ENCODE results near the gene MAPK13. TPM values are rescaled to one million over a fixed set of nuclear protein-coding genes. Genes with fewer than 3 reads are reported as not detected.
"Not testable (repeated sequence)": the region's sequence is repeated elsewhere in the genome, so short reads cannot be mapped to it uniquely, and the experiment has no call there.

Gene MAPK13
- total RNA-seq, 2 donors from 2014 or later, result 32.1 to 33.7 TPM

DNA sequence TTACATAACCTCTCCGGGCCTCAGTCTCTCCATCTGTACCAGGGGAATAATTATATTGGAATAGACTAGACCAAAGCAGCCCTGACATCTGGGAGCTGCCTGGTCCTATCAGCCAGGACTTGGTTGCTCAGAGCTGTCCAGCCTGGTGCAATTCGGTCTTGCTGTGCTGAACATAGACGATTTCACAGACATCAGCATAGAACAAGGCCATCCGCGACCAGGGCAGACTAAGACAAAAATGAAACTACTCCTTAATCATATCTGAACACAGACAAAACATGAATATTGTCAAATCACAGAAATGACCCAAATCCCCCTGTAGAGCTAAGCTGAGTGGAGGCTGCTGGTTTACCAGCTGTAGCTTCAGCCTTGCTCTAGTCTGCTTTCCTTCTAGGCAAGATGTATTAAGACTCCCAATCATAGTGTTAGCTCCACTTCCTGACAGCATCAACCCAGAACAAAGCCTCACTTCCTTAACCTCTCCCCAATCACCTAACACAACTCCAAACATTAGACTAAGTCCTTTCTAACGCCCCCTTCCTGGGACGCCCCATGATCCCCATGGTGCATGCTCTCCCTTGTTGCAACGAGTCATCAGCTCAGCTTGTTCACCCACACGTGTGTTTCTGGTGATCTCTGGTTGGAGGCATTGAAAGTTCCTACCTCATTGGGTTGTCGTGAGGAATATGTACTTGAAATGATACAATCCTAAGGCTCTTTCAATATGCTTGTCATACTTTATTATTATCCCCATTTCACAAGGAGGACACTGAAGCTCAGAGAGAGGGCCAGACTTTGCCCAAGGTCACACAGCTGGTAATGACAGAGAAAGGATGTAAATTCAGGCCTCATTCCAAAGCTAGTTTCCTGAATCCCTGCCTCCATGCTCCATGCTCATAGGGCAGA lies 3.5 kb upstream of the MAPK13 start:
- Mint-ChIP-seq H3K4me1 (peaks cover 46% of the 10 kb centered on the region), H3K4me3 (peak overlapping the region; percentile 82), H3K27ac (peak overlapping the region; percentile 67), H3K27me3 (no peaks in the 10 kb centered on the region), H3K36me3 (ENCODE audit: low read depth) (no peaks in the 10 kb centered on the region)
- DNase-seq (no peak), ATAC-seq (no peak)
- H3K9me3 ChIP-seq (ENCODE audit: control insufficient read depth, low read length, poor library complexity, severe bottlenecking), result no peaks in the 10 kb centered on the region

DNA sequence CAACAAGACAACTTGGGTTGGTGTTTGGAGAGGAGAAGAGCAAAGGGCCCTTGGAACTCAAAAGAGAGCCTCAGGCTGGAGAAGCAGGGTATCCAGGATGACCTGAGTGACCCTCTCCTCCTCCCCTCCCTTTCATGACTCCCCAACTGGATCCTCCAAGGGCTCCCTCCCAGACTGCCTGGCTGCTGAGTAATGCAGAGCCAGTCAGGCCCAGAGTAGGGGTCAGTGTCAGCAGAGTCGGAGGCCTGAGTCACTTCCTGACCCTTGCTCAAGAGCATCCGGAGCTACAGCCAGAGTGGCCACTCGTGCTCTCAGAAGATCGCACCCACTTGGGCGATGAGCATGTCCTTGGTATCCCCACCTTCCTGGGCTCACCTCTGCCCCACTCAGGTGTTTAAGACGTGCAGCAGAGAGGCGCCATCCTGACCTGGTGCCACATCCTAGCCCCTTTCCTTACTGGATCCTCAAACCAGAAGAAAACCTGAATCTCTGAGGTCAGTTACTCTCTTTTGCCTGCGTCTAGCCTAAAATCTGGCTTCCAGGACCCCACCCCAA lies 2.8 kb upstream of the MAPK13 start:
- H3K36me3 Mint-ChIP-seq (ENCODE audit: low read depth), result no peaks in the 10 kb centered on the region

DNA sequence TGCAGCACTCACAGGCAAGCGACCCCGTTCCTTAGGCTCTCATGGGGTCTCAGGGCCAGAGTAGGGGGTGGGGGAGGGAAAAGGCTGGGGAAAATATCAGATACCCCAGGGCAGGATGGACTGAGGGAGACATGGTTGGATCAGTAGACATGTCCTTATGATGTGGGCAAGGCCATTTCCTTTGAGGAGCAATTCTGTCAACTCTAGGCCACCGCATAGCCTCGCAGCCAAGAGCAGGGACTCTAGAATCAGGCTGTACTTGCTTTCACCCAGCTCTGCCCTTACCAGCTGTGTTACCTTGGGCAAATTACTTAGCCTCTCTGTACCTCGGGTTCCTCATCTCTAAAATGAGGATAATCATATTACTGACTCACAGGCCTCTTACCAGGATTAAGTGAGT lies 2.2 kb upstream of the MAPK13 start:
- peaks cover 46% of the 10 kb centered on the region for H3K4me1 Mint-ChIP-seq
- no peak for ATAC-seq
- H3K36me3 Mint-ChIP-seq (ENCODE audit: low read depth), result peaks cover 1% of the 10 kb centered on the region
- H3K9me3 ChIP-seq (ENCODE audit: control insufficient read depth, low read length, poor library complexity, severe bottlenecking), result no peaks in the 10 kb centered on the region
- no peak overlapping the region for H3K4me3 Mint-ChIP-seq
- no peak overlapping the region for H3K27ac Mint-ChIP-seq
- no peaks in the 10 kb centered on the region for H3K27me3 Mint-ChIP-seq
- no peak for DNase-seq

More for the DNA sequence above, 2.8 kb upstream of the MAPK13 start:
- peak overlapping the region; percentile 67 for H3K27ac Mint-ChIP-seq
- DNase-seq (no peak), ATAC-seq (no peak)
- no peaks in the 10 kb centered on the region for H3K9me3 ChIP-seq (ENCODE audit: control insufficient read depth, low read length, poor library complexity, severe bottlenecking)
- H3K4me3 Mint-ChIP-seq, result no peak overlapping the region
- peaks cover 46% of the 10 kb centered on the region for H3K4me1 Mint-ChIP-seq
- H3K27me3 Mint-ChIP-seq, result no peaks in the 10 kb centered on the region

DNA sequence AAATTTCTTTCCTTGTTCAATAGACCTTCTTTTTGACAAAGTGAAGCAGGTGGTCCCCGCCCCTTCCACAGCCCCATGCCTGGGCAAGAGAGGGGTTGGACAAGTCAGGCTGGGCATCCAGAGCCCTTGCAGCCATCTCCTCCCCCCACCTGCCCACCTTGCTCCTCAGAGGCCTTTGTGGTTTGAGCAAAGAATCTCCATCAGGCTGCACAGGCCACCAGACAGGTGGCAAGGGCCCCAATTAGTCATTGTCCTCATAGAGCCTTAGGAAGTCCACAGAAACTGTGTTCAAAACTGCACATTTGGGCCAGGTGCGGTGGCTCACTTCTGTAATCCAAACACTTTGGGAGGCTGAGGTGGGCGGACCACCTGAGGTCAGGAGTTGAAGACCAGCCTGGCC lies 1.5 kb upstream of the MAPK13 start:
- no peak for ATAC-seq
- peak overlapping the region; percentile 68 for H3K4me3 Mint-ChIP-seq
- H3K36me3 Mint-ChIP-seq (ENCODE audit: low read depth), result peaks cover 6% of the 10 kb centered on the region
- no peaks in the 10 kb centered on the region for H3K27me3 Mint-ChIP-seq
- H3K27ac Mint-ChIP-seq, result no peak overlapping the region
- H3K4me1 Mint-ChIP-seq, result peaks cover 46% of the 10 kb centered on the region
- DNase-seq, result no peak
- no peaks in the 10 kb centered on the region for H3K9me3 ChIP-seq (ENCODE audit: control insufficient read depth, low read length, poor library complexity, severe bottlenecking)

DNA sequence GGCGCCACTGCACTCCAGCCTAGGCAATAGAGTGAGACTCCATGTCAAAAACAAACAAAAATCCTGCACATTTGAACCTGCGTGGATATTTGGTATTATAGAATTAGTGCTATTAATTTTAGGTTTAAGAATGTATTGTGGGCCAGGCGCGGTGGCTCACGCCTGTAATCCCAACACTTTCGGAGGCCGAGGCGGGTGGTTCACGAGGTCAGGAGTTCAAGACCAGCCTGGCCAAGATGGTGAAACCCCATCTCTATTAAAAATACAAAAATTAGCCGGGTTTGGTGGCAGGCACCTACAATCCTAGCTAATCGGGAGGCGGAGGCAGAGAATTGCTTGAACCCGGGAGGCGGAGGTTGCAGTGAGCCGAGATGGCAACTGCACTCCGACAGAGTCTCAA lies 979 bp upstream of the MAPK13 start:
- H3K27me3 Mint-ChIP-seq; ATAC-seq; H3K36me3 Mint-ChIP-seq (ENCODE audit: low read depth); DNase-seq; H3K9me3 ChIP-seq (ENCODE audit: control insufficient read depth, low read length, poor library complexity, severe bottlenecking): not testable (repeated sequence)
- peak overlapping the region; percentile 51 for H3K27ac Mint-ChIP-seq
- peaks cover 44% of the 10 kb centered on the region for H3K4me1 Mint-ChIP-seq
- H3K4me3 Mint-ChIP-seq, result peak overlapping the region; percentile 85

DNA sequence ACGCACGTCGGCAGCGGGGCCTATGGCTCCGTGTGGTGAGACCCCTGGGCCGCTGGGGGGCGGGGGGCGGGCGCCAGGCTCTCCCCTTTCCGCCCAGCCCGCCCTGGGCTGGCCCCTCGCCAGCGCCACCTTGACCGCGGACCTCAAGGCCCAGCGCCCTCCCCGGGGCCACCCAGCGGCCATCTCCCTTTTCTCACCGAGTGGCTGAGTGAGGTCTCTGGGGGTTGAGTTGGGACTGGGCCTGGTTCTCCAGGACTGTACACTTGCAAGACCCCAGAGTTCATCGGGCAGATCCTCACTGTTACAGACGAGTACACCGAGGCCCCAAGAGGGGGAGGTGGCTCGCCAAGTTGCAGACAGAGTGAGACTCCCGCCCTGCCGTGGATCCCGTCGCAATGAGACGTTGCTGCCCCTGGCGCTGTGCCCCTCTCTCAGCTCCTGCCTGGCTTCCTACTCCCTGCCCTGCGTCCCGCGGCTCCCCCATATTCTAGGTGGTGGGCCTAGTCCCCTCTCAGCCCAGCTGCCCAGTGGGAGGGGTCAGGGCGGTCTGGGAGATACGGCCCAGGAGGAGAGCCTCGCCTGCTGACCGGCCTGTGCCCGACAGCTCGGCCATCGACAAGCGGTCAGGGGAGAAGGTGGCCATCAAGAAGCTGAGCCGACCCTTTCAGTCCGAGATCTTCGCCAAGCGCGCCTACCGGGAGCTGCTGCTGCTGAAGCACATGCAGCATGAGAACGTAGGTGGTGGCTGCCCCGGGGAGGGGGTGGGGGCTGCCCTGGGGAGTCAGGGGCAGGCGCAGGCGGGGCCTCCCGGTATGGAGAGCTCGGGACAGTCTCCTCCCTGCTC lies 576 bp downstream of the MAPK13 start:
- peaks cover 43% of the 10 kb centered on the region for H3K4me1 Mint-ChIP-seq
- peak overlapping the region; percentile 88 for H3K27ac Mint-ChIP-seq
- no peaks in the 10 kb centered on the region for H3K9me3 ChIP-seq (ENCODE audit: control insufficient read depth, low read length, poor library complexity, severe bottlenecking)
- ATAC-seq (peak; percentile 65), DNase-seq (peak in 2 of 3 donors; percentile 35 to 48)
- peaks cover 7% of the 10 kb centered on the region for H3K36me3 Mint-ChIP-seq (ENCODE audit: low read depth)
- H3K4me3 Mint-ChIP-seq, result peak overlapping the region; percentile 89
- H3K27me3 Mint-ChIP-seq, result no peaks in the 10 kb centered on the region

DNA sequence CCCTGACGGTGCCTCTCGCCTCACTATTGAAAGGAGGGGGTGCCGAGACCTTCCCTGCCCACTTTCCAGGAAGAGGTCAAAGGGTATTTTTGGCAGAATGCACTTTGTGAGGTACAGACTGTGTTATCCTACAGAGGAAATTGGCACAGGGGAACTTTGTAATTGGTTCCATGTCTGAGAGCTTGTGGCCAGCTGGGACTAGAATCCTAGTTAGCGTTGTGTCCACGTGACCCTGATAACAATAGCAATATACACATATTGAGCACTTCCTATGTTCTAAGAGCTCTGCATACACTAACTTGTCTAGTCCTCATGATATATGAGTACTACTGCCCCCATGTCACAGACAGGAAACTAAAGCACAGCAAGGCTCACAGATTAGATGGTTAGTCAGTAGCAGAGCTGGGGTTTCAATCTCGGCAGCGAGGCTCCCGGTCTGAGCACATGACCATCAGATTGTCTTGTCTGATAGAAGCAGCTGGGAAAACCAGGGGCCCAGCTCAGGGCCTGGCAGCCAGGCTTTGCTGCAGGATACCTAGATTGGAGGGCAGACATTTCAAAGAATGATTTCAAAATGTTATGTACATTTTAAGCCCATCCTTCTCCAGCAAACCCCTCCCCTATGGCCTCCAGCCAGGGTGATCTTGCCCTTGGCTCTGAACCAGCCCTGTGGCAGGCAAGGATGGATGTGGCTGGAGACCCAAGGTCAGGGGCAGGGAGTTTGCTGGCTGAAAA lies 1.4 kb downstream of the MAPK13 start:
- peak overlapping the region; percentile 89 for H3K4me3 Mint-ChIP-seq
- H3K27ac Mint-ChIP-seq, result peak overlapping the region; percentile 88
- no peaks in the 10 kb centered on the region for H3K27me3 Mint-ChIP-seq
- H3K9me3 ChIP-seq (ENCODE audit: control insufficient read depth, low read length, poor library complexity, severe bottlenecking), result no peaks in the 10 kb centered on the region
- ATAC-seq (peak; percentile 73), DNase-seq (peak in 1 of 3 donors; percentile 18)
- peaks cover 37% of the 10 kb centered on the region for H3K4me1 Mint-ChIP-seq
- peaks cover 7% of the 10 kb centered on the region for H3K36me3 Mint-ChIP-seq (ENCODE audit: low read depth)

DNA sequence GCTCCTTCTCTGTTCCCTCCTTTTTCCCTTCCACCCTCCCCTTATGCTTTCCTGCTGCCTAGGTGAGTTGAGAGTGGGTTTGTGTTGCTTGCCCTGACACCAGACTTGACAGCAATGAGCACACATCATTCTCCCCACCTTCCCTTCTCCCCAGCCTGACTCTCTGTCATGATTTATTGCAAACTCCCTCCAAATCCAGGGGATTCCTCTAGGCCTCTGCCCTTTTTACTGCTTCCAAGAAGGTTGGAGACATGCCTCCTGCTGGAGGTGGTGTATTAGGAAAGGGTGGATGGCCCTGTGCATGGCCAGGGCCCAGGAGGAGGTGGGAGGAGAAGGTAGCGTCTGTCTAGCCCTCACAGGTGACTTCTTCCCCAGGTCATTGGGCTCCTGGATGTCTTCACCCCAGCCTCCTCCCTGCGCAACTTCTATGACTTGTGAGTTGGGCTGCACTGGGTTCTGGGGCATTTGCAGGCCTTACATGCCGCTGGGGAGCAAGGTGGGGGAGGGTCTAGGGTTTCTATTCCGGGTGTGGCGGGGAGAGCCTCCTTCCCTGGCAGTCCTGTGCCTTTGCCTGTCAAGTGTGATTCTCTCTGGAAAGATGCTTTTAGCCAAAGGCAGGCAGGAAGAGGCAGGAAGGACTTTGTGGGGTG lies 2.1 kb downstream of the MAPK13 start:
- Mint-ChIP-seq H3K4me3 (peak overlapping the region; percentile 69), H3K36me3 (ENCODE audit: low read depth) (peaks cover 7% of the 10 kb centered on the region), H3K27ac (peak overlapping the region; percentile 88), H3K27me3 (no peaks in the 10 kb centered on the region), H3K4me1 (peaks cover 33% of the 10 kb centered on the region)
- no peak for DNase-seq
- ATAC-seq, result no peak
- H3K9me3 ChIP-seq (ENCODE audit: control insufficient read depth, low read length, poor library complexity, severe bottlenecking), result no peaks in the 10 kb centered on the region

DNA sequence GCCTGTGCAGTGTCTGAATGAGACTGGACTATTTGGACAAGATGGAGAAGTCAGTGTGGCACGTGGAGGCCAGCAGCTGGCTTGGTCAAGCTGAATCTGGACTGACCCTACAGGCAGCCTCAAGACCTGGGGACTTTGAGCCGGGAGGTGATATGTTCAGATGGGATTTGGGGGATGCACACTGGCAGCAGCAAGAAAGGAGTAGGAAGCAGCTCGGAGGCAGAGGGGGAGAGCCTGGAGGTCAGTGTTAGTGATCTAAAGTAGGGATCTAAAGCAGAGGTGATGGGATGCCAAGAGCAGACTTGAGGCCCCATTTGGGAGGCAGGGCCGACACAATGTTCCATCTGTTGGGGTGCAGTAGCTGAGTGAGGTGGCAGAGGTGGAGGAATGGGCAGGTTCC lies 2.8 kb downstream of the MAPK13 start:
- Mint-ChIP-seq H3K36me3 (ENCODE audit: low read depth) (peaks cover 7% of the 10 kb centered on the region), H3K27me3 (no peaks in the 10 kb centered on the region), H3K4me1 (peaks cover 33% of the 10 kb centered on the region), H3K4me3 (no peak overlapping the region), H3K27ac (peak overlapping the region; percentile 88)
- no peaks in the 10 kb centered on the region for H3K9me3 ChIP-seq (ENCODE audit: control insufficient read depth, low read length, poor library complexity, severe bottlenecking)
- ATAC-seq, result no peak
- no peak for DNase-seq

DNA sequence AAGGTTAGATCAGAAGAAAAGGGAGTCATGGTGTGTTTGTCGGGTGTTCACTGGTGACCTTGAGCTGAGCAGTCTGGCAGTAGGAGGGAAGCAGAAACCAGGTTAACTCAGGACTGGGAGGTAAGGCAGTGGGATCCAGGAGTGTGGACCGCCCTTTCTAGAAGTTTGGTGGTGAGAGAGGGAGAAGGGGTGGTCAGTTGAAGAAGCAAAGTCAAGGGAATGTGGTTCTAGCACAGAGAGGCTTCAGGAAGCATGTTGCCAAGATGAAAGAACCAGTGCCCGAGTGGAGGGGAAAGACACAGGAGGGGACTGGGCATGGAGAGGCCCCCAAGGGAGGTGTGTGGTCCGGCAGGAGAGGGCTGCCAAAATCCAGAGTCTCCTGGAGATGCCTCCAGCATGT lies 3.6 kb downstream of the MAPK13 start:
- Mint-ChIP-seq H3K36me3 (ENCODE audit: low read depth) (peaks cover 8% of the 10 kb centered on the region), H3K4me1 (peaks cover 33% of the 10 kb centered on the region), H3K4me3 (peak overlapping the region; percentile 67), H3K27ac (peak overlapping the region; percentile 88), H3K27me3 (no peaks in the 10 kb centered on the region)
- DNase-seq, result no peak
- H3K9me3 ChIP-seq (ENCODE audit: control insufficient read depth, low read length, poor library complexity, severe bottlenecking), result no peaks in the 10 kb centered on the region
- ATAC-seq, result no peak

DNA sequence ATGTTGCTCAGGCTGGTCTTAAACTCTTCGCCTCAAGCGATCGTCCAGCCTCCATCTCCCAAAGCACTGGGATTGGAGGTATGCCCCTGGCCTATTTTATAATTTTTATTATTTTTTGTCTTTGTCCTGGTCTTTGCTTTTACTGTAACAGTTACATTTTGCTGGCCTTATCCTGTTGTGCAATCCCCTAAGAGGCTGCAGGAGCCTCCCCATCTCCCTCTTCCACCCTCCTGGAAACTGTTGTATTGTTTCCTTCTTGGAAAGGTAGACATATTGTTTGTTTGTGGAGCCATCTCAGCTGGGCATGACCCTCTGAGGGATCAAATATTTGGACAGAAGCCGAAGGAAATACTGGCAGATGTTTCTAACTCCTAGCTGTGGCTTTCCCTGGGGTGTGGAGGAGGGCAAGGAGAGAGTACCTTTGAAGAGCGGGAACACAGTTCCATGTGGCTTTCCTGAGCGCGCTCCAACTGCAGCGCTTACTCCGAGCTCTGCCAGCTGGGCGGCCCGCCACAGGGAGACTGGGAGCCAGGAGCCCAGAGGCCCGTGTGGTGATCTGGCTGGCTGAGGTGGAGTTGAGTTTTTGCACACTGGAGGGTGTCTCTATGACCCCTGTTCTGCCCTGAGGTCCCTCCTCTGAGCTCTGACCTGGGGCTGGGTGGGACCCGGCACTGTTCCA lies 4.9 kb downstream of the MAPK13 start:
- no peak for DNase-seq
- ATAC-seq, result no peak
- H3K9me3 ChIP-seq (ENCODE audit: control insufficient read depth, low read length, poor library complexity, severe bottlenecking), result no peaks in the 10 kb centered on the region
- H3K4me3 Mint-ChIP-seq, result no peak overlapping the region
- no peaks in the 10 kb centered on the region for H3K27me3 Mint-ChIP-seq
- H3K4me1 Mint-ChIP-seq, result peaks cover 32% of the 10 kb centered on the region
- H3K27ac Mint-ChIP-seq, result peak overlapping the region; percentile 43
- H3K36me3 Mint-ChIP-seq (ENCODE audit: low read depth), result peaks cover 15% of the 10 kb centered on the region

DNA sequence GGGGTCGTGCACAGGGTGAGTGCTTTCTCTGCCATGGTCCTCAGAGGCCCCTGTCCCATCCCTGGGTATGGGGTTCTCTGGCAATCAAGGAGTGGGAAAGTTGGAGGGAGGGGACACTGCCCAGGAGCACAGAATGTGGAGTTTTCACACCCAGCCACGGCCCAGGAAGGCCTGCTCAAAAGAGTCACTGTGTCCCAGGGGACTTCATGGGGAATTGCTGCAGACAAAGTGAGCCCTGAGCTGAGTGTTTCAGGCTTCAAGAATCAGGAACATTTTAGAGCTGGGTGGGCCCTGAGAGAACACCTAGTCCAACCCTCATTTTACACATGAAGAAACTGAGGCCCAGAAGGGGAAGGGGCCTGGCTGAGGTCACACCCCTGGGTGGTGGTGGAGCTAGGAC lies 5.7 kb downstream of the MAPK13 start:
- no peak overlapping the region for H3K4me3 Mint-ChIP-seq
- H3K36me3 Mint-ChIP-seq (ENCODE audit: low read depth), result peaks cover 15% of the 10 kb centered on the region
- no peak overlapping the region for H3K27ac Mint-ChIP-seq
- ATAC-seq, result no peak
- H3K27me3 Mint-ChIP-seq, result no peaks in the 10 kb centered on the region
- H3K9me3 ChIP-seq (ENCODE audit: control insufficient read depth, low read length, poor library complexity, severe bottlenecking), result no peaks in the 10 kb centered on the region
- peaks cover 33% of the 10 kb centered on the region for H3K4me1 Mint-ChIP-seq
- DNase-seq, result no peak
